ENCODE measurements around the gene AGAP1.

GRCh38 chr2:236117401-236117800, 623.6 kb downstream of the AGAP1 start:
- no peak for TF ChIP-seq POLR2A (IDR thresholded peaks at IDR 0.05)
- TF ChIP-seq CTCF (IDR thresholded peaks at IDR 0.05): no peak

Measured in heart left ventricle (tissue), 13 donors.